ENCODE results near the gene FRMD8. TPM values are rescaled to one million over a fixed set of nuclear protein-coding genes. Genes with fewer than 3 reads are reported as not detected.
A peak's percentile ranks its signal among the peaks of the same experiment; 100 is the strongest.

FRMD8 gene
- total RNA-seq, 6 experiments from 2014 or later = 22.4 to 28.5 (median 27.1) TPM

DNA sequence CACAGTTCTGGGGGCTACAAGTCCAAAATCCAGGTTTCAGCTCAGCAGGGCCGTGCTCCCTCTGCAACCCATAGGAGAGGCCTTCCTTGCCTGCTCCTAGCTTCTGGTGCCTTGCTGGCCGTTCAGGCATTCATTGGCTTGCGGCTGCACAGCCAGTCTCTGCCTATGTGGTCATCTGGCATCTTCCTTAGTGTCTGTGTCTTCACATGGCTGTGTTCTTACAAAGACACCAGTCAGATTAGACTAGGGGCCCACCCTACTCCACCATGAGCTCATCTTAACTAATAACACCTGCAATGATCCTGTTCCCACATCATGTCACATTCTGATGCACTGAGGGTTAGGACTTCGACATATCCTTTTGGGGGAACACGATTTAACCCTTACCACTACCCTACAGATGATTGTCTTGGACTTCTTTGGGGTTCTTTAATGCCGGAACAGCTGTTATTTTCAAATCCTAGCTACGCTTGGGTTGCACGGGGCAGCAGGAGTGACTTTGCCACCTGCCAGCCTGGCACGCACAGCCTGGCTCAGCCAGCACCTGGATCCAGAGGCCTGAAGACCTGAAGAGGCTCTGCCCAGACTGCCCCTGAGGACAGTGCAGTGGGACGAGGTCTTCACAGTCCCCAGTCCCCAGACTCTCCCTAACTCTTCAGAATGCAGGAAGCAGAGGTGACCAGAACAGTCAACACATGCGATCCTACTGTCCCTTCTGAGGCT, 28.5 kb downstream of the FRMD8 start:
- peaks cover 49% of the 10 kb centered on the region for H3K4me1 Mint-ChIP-seq (ENCODE audit: low read depth)
- no peaks in the 10 kb centered on the region for H3K36me3 Mint-ChIP-seq (ENCODE audit: low read depth)
- DNase-seq = no peak
- TF ChIP-seq, protein P1, sequence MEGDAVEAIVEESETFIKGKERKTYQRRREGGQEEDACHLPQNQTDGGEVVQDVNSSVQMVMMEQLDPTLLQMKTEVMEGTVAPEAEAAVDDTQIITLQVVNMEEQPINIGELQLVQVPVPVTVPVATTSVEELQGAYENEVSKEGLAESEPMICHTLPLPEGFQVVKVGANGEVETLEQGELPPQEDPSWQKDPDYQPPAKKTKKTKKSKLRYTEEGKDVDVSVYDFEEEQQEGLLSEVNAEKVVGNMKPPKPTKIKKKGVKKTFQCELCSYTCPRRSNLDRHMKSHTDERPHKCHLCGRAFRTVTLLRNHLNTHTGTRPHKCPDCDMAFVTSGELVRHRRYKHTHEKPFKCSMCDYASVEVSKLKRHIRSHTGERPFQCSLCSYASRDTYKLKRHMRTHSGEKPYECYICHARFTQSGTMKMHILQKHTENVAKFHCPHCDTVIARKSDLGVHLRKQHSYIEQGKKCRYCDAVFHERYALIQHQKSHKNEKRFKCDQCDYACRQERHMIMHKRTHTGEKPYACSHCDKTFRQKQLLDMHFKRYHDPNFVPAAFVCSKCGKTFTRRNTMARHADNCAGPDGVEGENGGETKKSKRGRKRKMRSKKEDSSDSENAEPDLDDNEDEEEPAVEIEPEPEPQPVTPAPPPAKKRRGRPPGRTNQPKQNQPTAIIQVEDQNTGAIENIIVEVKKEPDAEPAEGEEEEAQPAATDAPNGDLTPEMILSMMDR (IDR thresholded peaks at IDR 0.05) = no peak
- no peaks in the 10 kb centered on the region for H3K9me3 Mint-ChIP-seq
- H3K4me3 Mint-ChIP-seq = no peak overlapping the region
- H3K27me3 Mint-ChIP-seq (ENCODE audit: insufficient read depth) = peaks cover 9% of the 10 kb centered on the region
- peak overlapping the region; percentile 1 for H3K27ac Mint-ChIP-seq

DNA sequence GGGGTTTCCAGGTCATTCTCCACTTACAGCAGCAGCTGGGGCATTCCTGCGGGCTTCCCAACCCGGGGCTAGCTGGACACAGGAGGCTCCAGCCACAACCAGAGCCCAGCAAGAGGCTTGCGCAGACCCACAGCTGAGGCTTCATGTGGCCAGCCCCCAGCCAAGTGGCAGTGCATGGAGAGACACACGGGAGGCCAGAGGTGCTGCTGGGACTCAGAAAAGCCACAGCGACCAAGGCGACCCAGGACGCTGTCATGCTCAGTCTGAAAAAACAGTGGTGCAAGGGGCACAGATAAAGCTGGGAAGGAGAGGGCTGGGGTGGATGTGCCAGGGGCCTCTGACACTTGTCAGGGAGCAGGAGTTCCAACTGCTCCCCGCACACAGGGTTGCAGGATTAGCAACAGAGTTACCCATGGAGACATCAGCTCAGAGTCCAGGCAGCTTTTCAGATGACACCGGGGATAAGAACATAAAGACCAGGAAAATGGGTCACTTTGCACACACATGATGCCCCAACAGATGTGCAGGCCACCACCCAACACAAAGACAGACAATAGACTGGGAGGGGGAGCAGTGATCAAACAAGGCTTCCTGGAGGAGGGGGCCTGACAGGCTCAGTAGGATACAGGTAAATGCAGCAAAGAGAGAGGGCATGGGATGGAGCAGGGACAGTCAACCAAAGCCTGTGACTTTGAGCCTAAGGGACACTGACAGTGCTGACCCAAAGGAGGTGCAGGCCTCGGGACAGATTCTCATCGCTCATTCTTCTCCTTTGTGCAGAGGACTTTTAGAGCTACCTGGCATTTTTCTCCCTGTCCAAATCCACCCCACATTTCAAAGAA, 29.3 kb downstream of the FRMD8 start:
- Mint-ChIP-seq H3K36me3 (ENCODE audit: low read depth) (no peaks in the 10 kb centered on the region), H3K27ac (peak overlapping the region; percentile 98), H3K4me3 (peak overlapping the region; percentile 69), H3K4me1 (ENCODE audit: low read depth) (peaks cover 57% of the 10 kb centered on the region), H3K27me3 (ENCODE audit: insufficient read depth) (peaks cover 9% of the 10 kb centered on the region), H3K9me3 (no peaks in the 10 kb centered on the region)
- TF ChIP-seq, protein P1 (IDR thresholded peaks at IDR 0.05) = no peak
- DNase-seq = no peak

DNA sequence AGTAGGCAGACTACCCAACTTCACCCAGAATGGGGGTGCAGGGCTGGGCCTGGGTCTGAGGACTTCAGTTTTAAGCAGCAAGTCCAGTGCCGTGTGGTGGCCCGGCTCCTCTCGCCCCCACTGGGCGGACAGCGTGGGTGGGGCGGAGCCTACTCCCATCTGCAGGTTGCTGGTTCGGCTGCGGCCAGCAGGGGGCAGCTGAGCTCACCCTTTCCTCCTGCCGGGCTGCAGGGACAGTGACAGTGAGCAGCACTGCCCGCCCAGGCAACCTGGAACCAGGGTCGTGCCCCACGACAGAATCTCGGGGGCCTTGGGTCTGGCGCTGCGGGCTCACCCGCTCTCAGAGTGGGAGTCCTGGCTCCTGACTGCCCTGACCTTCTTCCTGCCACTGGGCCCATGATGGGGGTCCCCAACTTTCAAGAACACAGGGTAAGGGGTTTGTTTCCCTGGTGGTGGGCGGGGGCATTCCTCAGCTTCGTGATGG, 29.9 kb downstream of the FRMD8 start:
- TF ChIP-seq, protein P1 (IDR thresholded peaks at IDR 0.05) = peak; percentile 99
- Mint-ChIP-seq H3K27me3 (ENCODE audit: insufficient read depth) (peaks cover 9% of the 10 kb centered on the region), H3K27ac (peak overlapping the region; percentile 98), H3K9me3 (no peaks in the 10 kb centered on the region), H3K4me3 (peak overlapping the region; percentile 69), H3K4me1 (ENCODE audit: low read depth) (peaks cover 63% of the 10 kb centered on the region), H3K36me3 (ENCODE audit: low read depth) (no peaks in the 10 kb centered on the region)
- peak; percentile 76 for DNase-seq

DNA sequence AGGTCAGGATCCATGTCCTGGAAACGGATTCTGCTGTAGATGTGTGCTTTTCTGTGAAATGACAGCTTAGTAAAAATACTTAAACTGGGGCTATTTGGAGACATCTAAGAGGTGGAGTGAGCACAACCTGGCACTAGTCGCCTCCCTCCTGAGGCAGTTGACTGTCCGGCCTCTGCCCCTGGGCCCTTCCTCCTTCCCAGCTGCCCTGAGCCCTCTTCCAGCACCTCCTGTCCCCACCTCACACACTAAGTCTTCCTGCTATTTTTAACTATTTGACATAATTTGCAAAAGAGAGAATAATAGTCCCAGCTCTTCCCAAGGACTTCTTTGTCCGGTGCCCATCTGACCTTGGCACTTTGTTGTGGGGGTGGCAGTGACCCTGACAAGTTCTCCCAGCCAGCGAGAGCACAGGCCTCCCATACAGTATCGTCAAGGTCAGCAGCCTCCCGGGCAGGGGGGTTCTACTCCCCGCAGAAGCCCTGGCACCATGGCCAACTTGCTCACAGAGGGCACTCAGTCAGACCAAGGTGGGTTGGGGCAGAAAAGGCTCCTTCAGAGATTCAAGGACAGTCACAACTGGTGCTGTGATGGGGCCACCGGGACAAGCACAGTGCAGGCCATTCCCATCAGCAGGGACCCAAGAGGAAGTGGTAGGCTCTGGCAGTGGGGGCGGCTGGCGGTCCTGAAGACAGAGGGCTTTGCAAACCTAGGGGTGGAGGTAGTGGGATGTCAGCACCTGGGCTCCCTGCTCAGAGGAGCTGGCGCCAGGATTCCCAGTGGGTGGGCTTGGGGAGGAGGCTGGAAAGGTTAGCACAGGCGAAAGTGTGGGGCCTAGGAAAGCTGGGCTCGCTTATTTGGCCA, 30.6 kb downstream of the FRMD8 start:
- H3K27ac Mint-ChIP-seq = peak overlapping the region; percentile 98
- peak overlapping the region; percentile 69 for H3K4me3 Mint-ChIP-seq
- H3K9me3 Mint-ChIP-seq = no peaks in the 10 kb centered on the region
- H3K4me1 Mint-ChIP-seq (ENCODE audit: low read depth) = peaks cover 70% of the 10 kb centered on the region
- TF ChIP-seq, protein P1 (IDR thresholded peaks at IDR 0.05) = no peak
- peaks cover 12% of the 10 kb centered on the region for H3K27me3 Mint-ChIP-seq (ENCODE audit: insufficient read depth)
- H3K36me3 Mint-ChIP-seq (ENCODE audit: low read depth) = no peaks in the 10 kb centered on the region
- DNase-seq = peak; percentile 18

All from HFFc6 (cell line).